ENCODE measurements around the gene CNOT8. TPM values are rescaled to one million over a fixed set of nuclear protein-coding genes. Genes with fewer than 3 reads are reported as not detected.

The CNOT8 gene
- total RNA-seq, 1 donor from 2014 or later = 45.6 TPM

- no peaks in the 10 kb centered on the region for H3K9me3 ChIP-seq (ENCODE audit: insufficient read depth, low read depth, low read length)
- no peak overlapping the region for H3K4me2 ChIP-seq (ENCODE audit: low read length)
- no peak overlapping the region for H3K4me3 ChIP-seq (ENCODE audit: insufficient read depth, low read depth, low read length)
- no peaks in the 10 kb centered on the region for H3K36me3 ChIP-seq (ENCODE audit: insufficient read depth, low read length)
- no peak overlapping the region for H3K27ac ChIP-seq (ENCODE audit: low read depth, low read length)
- H3K27ac Mint-ChIP-seq (ENCODE audit: unreplicated experiment) = no peak overlapping the region
- H3K4me1 ChIP-seq (ENCODE audit: insufficient read depth, low read length) = peaks cover 10% of the 10 kb centered on the region
- DNase-seq (ENCODE audit: low read depth) (no peak), FAIRE-seq (no peak)
- H2AFZ ChIP-seq (ENCODE audit: low read depth, low read length) = no peak overlapping the region
- H3K36me3 Mint-ChIP-seq (ENCODE audit: low read depth, unreplicated experiment) = no peaks in the 10 kb centered on the region
- no peaks in the 10 kb centered on the region for H4K20me1 ChIP-seq (ENCODE audit: insufficient read depth, low read length)
- H3K9me3 Mint-ChIP-seq (ENCODE audit: unreplicated experiment) = no peaks in the 10 kb centered on the region
- no peaks in the 10 kb centered on the region for H3K27me3 ChIP-seq (ENCODE audit: insufficient read depth, low read length)
- H3K9ac ChIP-seq (ENCODE audit: low read length) = no peak overlapping the region
- no peaks in the 10 kb centered on the region for H3K79me2 ChIP-seq (ENCODE audit: insufficient read depth, low read length)
- H3K27me3 Mint-ChIP-seq (ENCODE audit: low read depth, unreplicated experiment) = no peaks in the 10 kb centered on the region
- no peak overlapping the region for H3K4me3 Mint-ChIP-seq (ENCODE audit: unreplicated experiment)
- H3K4me1 Mint-ChIP-seq (ENCODE audit: low read depth, unreplicated experiment) = peaks cover 18% of the 10 kb centered on the region
- TF ChIP-seq EZH2 (IDR thresholded peaks at IDR 0.05; ENCODE audit: insufficient read depth, low read length) = no peak
These were observed 7.1 kb upstream of the CNOT8 start for GRCh38 chr5:154851351-154851750.

- Mint-ChIP-seq H3K4me1 (ENCODE audit: low read depth, unreplicated experiment) (peaks cover 20% of the 10 kb centered on the region), H3K4me3 (ENCODE audit: unreplicated experiment) (peak overlapping the region; percentile 94), H3K27ac (ENCODE audit: unreplicated experiment) (peak overlapping the region; percentile 98), H3K9me3 (ENCODE audit: unreplicated experiment) (no peaks in the 10 kb centered on the region), H3K27me3 (ENCODE audit: low read depth, unreplicated experiment) (no peaks in the 10 kb centered on the region), H3K36me3 (ENCODE audit: low read depth, unreplicated experiment) (no peaks in the 10 kb centered on the region)
- H3K27ac ChIP-seq (ENCODE audit: low read depth, low read length) = peak overlapping the region; percentile 99
- H3K4me2 ChIP-seq (ENCODE audit: low read length) = peak overlapping the region; percentile 92
- peaks cover 38% of the 10 kb centered on the region for H4K20me1 ChIP-seq (ENCODE audit: insufficient read depth, low read length)
- H3K4me3 ChIP-seq (ENCODE audit: insufficient read depth, low read depth, low read length) = peak overlapping the region; percentile 94
- no peaks in the 10 kb centered on the region for H3K36me3 ChIP-seq (ENCODE audit: insufficient read depth, low read length)
- peaks cover 20% of the 10 kb centered on the region for H3K4me1 ChIP-seq (ENCODE audit: insufficient read depth, low read length)
- peak overlapping the region; percentile 87 for H2AFZ ChIP-seq (ENCODE audit: low read depth, low read length)
- DNase-seq (ENCODE audit: low read depth) = peak; percentile 92
- no peaks in the 10 kb centered on the region for H3K9me3 ChIP-seq (ENCODE audit: insufficient read depth, low read depth, low read length)
- TF ChIP-seq EZH2 (IDR thresholded peaks at IDR 0.05; ENCODE audit: insufficient read depth, low read length) (no peak), CTCF (IDR thresholded peaks at IDR 0.05; ENCODE audit: insufficient read depth, low read depth, low read length) (no peak)
- peak overlapping the region; percentile 91 for H3K9ac ChIP-seq (ENCODE audit: low read length)
- H3K79me2 ChIP-seq (ENCODE audit: insufficient read depth, low read length) = peaks cover 43% of the 10 kb centered on the region
- FAIRE-seq = no peak
- H3K27me3 ChIP-seq (ENCODE audit: insufficient read depth, low read length) = no peaks in the 10 kb centered on the region
These were observed 714 bp upstream of the CNOT8 start for GRCh38 chr5:154857530-154858296.

- peak overlapping the region; percentile 94 for H3K4me3 ChIP-seq (ENCODE audit: insufficient read depth, low read depth, low read length)
- H3K4me1 Mint-ChIP-seq (ENCODE audit: low read depth, unreplicated experiment) = peaks cover 23% of the 10 kb centered on the region
- peaks cover 20% of the 10 kb centered on the region for H3K4me1 ChIP-seq (ENCODE audit: insufficient read depth, low read length)
- peak overlapping the region; percentile 36 for H2AFZ ChIP-seq (ENCODE audit: low read depth, low read length)
- H3K9me3 Mint-ChIP-seq (ENCODE audit: unreplicated experiment) = no peaks in the 10 kb centered on the region
- no peak for DNase-seq (ENCODE audit: low read depth)
- peak overlapping the region; percentile 99 for H3K27ac ChIP-seq (ENCODE audit: low read depth, low read length)
- H3K36me3 Mint-ChIP-seq (ENCODE audit: low read depth, unreplicated experiment) = no peaks in the 10 kb centered on the region
- peak overlapping the region; percentile 94 for H3K4me3 Mint-ChIP-seq (ENCODE audit: unreplicated experiment)
- H3K9me3 ChIP-seq (ENCODE audit: insufficient read depth, low read depth, low read length) = no peaks in the 10 kb centered on the region
- H3K27ac Mint-ChIP-seq (ENCODE audit: unreplicated experiment) = peak overlapping the region; percentile 86
- H3K79me2 ChIP-seq (ENCODE audit: insufficient read depth, low read length) = peaks cover 58% of the 10 kb centered on the region
- H3K36me3 ChIP-seq (ENCODE audit: insufficient read depth, low read length) = peaks cover 3% of the 10 kb centered on the region
- peaks cover 50% of the 10 kb centered on the region for H4K20me1 ChIP-seq (ENCODE audit: insufficient read depth, low read length)
- TF ChIP-seq CTCF (IDR thresholded peaks at IDR 0.05; ENCODE audit: insufficient read depth, low read depth, low read length) (no peak), EZH2 (IDR thresholded peaks at IDR 0.05; ENCODE audit: insufficient read depth, low read length) (no peak)
- peak overlapping the region; percentile 92 for H3K4me2 ChIP-seq (ENCODE audit: low read length)
- peak overlapping the region; percentile 91 for H3K9ac ChIP-seq (ENCODE audit: low read length)
- FAIRE-seq = no peak
- no peaks in the 10 kb centered on the region for H3K27me3 ChIP-seq (ENCODE audit: insufficient read depth, low read length)
- H3K27me3 Mint-ChIP-seq (ENCODE audit: low read depth, unreplicated experiment) = no peaks in the 10 kb centered on the region
These were observed 795 bp downstream of the CNOT8 start for GRCh38 chr5:154858972-154859871.
